ENCODE results near the gene MCU.
"Not testable (repeated sequence)": the region's sequence is repeated elsewhere in the genome, so short reads cannot be mapped to it uniquely, and the experiment has no call there.

DNA sequence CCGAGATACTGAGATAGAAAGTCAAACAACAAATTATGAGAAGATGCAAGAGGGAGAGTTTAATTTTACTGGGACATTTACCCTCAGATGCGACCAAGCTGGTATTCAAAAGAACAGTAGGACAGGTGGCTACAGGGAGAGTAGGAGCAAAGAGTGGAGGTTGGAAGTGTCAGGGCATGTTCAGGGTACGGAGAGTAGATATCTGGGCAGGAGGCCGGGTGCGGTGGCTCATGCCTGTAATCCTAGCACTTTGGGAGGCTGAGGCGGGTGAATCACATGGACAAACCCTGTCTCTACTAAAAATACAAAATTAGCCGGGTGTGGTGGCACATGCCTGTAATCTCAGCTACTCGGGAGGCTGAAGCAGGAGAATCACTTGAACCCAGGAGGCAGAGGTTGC, 5.5 kb upstream of the MCU start:
- TF ChIP-seq CTCF, POLR2A (IDR thresholded peaks at IDR 0.05): not testable (repeated sequence)

All from testis (tissue), 2 donors.